Osteoblast (primary cell): ENCODE results near the gene TTC38. TPM values are rescaled to one million over a fixed set of nuclear protein-coding genes. Genes with fewer than 3 reads are reported as not detected.
A peak's percentile ranks its signal among the peaks of the same experiment; 100 is the strongest.

ENCODE experiments used
- DNase-seq: peaks from one replicate; pipeline ENCODE4 v3.0.0; 2011; ENCODE audit warnings: low spot score, mixed read lengths; ENCODE audit not compliant: insufficient read length; ENCODE audit errors: missing footprints
- H2AFZ ChIP-seq: 2 replicates; pipeline ENCODE4 v1.6.0; 2011; ENCODE audit warnings: mild to moderate bottlenecking, low read length
- H3K27ac ChIP-seq: 2 replicates; pipeline ENCODE4 v1.5.1; 2011; ENCODE audit warnings: mild to moderate bottlenecking, low read depth, low read length, moderate library complexity
- H3K27me3 ChIP-seq: 2 replicates; pipeline ENCODE4 v1.6.0; 2012; ENCODE audit warnings: mild to moderate bottlenecking, control low read depth, inconsistent platforms, low read length, moderate library complexity; ENCODE audit not compliant: insufficient read depth
- H3K36me3 ChIP-seq: 2 replicates; pipeline ENCODE4 v1.5.1; 2011; ENCODE audit warnings: mild to moderate bottlenecking, low read length, control low read depth, moderate library complexity; ENCODE audit not compliant: insufficient read depth
- H3K4me1 ChIP-seq: 2 replicates; pipeline ENCODE4 v1.5.1; 2011; ENCODE audit warnings: mild to moderate bottlenecking, low read length, control low read depth, moderate library complexity; ENCODE audit not compliant: insufficient read depth
- H3K4me2 ChIP-seq: 2 replicates; pipeline ENCODE4 v1.6.0; 2011; ENCODE audit warnings: mild to moderate bottlenecking, low read length; ENCODE audit not compliant: insufficient read depth
- H3K4me3 ChIP-seq: fragments of 200-600 bp; sonication (generic); 3 replicates; pipeline ENCODE4 v1.5.1; 2012; ENCODE audit warnings: mild to moderate bottlenecking, low read length, inconsistent platforms; ENCODE audit not compliant: insufficient read depth
- H3K79me2 ChIP-seq: 2 replicates; pipeline ENCODE4 v1.6.0; 2012; ENCODE audit warnings: mild to moderate bottlenecking, low read length, control low read depth, inconsistent platforms; ENCODE audit not compliant: insufficient read depth
- H3K9me3 ChIP-seq: 2 replicates; pipeline ENCODE4 v1.5.1; 2011; ENCODE audit warnings: low read depth, low read length, control low read depth
- H4K20me1 ChIP-seq: 2 replicates; pipeline ENCODE4 v1.6.0; 2012; ENCODE audit warnings: mild to moderate bottlenecking, low read length, control low read depth; ENCODE audit not compliant: insufficient read depth
- total RNA-seq: library from RNA; depleted of rRNA; stranded (reverse); fragments of >200 nt; gene quantifications from 2 replicates; pipeline ENCODE4 v1.2.3, GENCODE V29; 2012
- TF ChIP-seq, protein P1 (sequence below): IDR thresholded peaks from 2 replicates; pipeline ENCODE4 v1.5.1; 2011; ENCODE audit warnings: mild to moderate bottlenecking, low read depth, low read length, moderate library complexity; ENCODE audit errors: extremely low read depth

The TTC38 gene
- total RNA-seq, 1 donor: 29.3 TPM

DNA sequence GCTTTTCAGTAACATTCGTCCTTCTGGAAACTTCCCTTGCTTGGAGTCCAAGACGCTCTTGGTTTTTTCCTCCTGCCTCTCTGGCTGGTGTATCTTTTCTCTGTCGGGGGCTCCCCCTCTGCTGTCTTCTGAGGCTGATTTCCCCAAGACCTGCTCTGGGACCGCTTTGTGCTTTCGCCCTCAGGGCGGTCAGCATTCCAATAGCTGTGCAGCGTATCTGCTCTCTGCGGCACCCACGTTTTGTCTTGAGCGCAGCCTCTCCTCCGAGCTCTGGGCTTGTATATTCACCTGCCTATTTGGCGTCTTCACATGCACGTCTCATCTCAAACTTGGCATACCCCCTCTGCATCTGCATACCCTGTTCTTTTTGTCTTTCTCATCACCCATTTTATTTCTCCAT is 31.3 kb downstream of the TTC38 start:
- Histone ChIP-seq H3K4me2 (no peak overlapping the region), H3K4me3 (no peak overlapping the region), H2AFZ (no peak overlapping the region), H3K27ac (no peak overlapping the region), H3K4me1 (peaks cover 27% of the 10 kb centered on the region), H4K20me1 (no peaks in the 10 kb centered on the region), H3K36me3 (peaks cover 12% of the 10 kb centered on the region), H3K27me3 (no peaks in the 10 kb centered on the region), H3K9me3 (no peaks in the 10 kb centered on the region), H3K79me2 (peaks cover 59% of the 10 kb centered on the region)
- TF ChIP-seq, protein P1, sequence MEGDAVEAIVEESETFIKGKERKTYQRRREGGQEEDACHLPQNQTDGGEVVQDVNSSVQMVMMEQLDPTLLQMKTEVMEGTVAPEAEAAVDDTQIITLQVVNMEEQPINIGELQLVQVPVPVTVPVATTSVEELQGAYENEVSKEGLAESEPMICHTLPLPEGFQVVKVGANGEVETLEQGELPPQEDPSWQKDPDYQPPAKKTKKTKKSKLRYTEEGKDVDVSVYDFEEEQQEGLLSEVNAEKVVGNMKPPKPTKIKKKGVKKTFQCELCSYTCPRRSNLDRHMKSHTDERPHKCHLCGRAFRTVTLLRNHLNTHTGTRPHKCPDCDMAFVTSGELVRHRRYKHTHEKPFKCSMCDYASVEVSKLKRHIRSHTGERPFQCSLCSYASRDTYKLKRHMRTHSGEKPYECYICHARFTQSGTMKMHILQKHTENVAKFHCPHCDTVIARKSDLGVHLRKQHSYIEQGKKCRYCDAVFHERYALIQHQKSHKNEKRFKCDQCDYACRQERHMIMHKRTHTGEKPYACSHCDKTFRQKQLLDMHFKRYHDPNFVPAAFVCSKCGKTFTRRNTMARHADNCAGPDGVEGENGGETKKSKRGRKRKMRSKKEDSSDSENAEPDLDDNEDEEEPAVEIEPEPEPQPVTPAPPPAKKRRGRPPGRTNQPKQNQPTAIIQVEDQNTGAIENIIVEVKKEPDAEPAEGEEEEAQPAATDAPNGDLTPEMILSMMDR: no peak
- peak; percentile 19 for DNase-seq

DNA sequence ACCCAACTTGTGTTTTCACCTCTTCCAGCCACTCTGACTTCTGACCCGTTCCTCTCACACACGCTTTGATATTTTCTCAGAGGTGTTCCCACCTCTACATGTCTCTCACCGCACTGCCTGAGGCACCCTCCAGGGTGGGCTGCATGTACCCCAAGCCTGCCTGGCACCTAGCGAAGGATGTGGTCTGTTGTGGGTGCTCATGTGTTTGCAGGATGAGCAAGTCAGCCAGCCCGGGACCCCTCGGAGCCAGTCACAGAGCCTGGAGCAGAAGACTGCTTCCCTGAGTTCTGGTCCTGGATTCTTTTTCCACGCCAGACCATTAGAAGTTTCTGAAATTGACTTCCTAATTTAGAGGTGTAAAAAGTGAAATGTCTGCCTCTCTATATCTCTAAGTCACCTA is 32.7 kb downstream of the TTC38 start:
- H3K4me1 ChIP-seq: peaks cover 25% of the 10 kb centered on the region
- no peak overlapping the region for H3K27ac ChIP-seq
- no peaks in the 10 kb centered on the region for H3K27me3 ChIP-seq
- no peaks in the 10 kb centered on the region for H4K20me1 ChIP-seq
- peaks cover 12% of the 10 kb centered on the region for H3K36me3 ChIP-seq
- peaks cover 73% of the 10 kb centered on the region for H3K79me2 ChIP-seq
- no peak overlapping the region for H3K4me3 ChIP-seq
- no peak for DNase-seq
- no peaks in the 10 kb centered on the region for H3K9me3 ChIP-seq
- H3K4me2 ChIP-seq: no peak overlapping the region
- TF ChIP-seq, protein P1: no peak
- no peak overlapping the region for H2AFZ ChIP-seq

DNA sequence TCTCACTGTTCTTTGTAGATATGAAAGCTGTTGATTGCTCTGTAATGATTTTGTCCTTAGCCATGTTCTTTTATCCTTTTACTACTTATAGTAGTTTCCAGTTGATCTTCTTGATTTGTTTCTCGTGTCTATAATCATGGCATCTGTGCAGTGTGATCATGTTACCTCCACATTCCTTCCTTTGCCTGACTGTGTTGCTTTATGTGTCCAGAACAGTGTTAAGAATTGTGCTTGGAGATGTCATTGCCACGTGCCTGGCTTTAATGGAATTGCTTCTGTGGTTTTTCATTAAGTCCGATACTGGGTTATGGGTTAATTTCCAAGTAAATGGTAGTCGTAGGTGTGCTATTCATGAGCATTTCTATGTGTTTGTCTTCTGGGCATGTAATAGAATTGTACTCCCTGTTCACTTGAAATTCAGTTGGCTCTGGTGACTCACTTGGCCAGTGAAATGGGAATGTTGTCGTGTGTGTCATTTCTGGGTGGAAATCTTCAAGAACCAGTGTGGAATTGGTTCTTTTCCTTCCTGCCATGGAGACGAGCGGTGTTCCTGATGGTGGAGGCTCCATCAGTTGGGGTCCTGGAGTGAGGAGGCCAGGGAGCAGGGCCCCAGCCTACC is 35.6 kb downstream of the TTC38 start:
- no peaks in the 10 kb centered on the region for H3K9me3 ChIP-seq
- peaks cover 14% of the 10 kb centered on the region for H3K36me3 ChIP-seq
- H4K20me1 ChIP-seq: no peaks in the 10 kb centered on the region
- peaks cover 84% of the 10 kb centered on the region for H3K79me2 ChIP-seq
- H3K27ac ChIP-seq: peak overlapping the region; percentile 42
- H3K4me3 ChIP-seq: no peak overlapping the region
- TF ChIP-seq, protein P1: no peak
- H3K4me2 ChIP-seq: peak overlapping the region; percentile 47
- peaks cover 8% of the 10 kb centered on the region for H3K4me1 ChIP-seq
- H2AFZ ChIP-seq: peak overlapping the region; percentile 23
- H3K27me3 ChIP-seq: no peaks in the 10 kb centered on the region
- DNase-seq: peak; percentile 85

DNA sequence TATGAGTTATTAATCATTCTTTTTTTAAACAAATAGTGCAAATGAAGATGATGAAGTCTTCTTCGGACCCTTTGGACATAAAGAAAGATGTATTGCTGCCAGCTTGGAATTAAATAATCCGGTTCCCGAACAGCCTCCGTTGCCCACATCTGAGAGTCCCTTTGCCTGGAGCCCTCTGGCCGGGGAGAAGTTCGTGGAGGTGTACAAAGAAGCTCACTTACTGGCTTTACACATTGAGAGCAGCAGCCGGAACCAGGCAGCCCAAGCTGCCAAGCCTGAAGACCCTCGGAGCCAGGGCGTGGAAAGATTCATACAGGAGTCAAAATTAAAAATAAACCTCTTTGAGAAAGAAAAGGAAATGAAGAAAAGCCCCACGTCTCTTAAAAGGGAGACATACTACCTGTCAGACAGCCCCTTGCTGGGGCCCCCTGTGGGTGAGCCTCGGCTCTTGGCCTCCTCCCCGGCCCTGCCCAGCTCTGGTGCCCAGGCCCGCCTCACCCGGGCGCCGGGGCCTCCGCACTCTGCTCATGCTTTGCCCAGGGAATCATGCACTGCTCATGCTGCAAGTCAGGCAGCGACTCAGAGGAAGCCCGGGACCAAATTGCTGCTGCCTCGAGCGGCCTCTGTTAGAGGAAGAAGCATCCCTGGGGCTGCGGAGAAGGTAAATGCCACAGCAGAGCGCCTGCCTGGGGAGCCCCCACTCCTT is 40.6 kb downstream of the TTC38 start:
- no peak overlapping the region for H3K4me2 ChIP-seq
- no peak overlapping the region for H2AFZ ChIP-seq

More for the DNA sequence above, 40.6 kb downstream of the TTC38 start:
- no peaks in the 10 kb centered on the region for H4K20me1 ChIP-seq
- no peak overlapping the region for H3K27ac ChIP-seq
- no peaks in the 10 kb centered on the region for H3K27me3 ChIP-seq
- no peak overlapping the region for H3K4me3 ChIP-seq
- H3K4me1 ChIP-seq: peaks cover 4% of the 10 kb centered on the region
- H3K9me3 ChIP-seq: no peaks in the 10 kb centered on the region
- TF ChIP-seq, protein P1: no peak
- no peak for DNase-seq
- H3K36me3 ChIP-seq: peaks cover 17% of the 10 kb centered on the region
- H3K79me2 ChIP-seq: peaks cover 77% of the 10 kb centered on the region
